CD4-positive, alpha-beta T cell (primary cell): ENCODE results near the gene ZNRF1. TPM values are rescaled to one million over a fixed set of nuclear protein-coding genes. Genes with fewer than 3 reads are reported as not detected.
"Not testable (repeated sequence)": the region's sequence is repeated elsewhere in the genome, so short reads cannot be mapped to it uniquely, and the experiment has no call there.

Source experiments
- ATAC-seq: fragments of 200-7000 bp; cut with Tn5 transposase; one replicate; pipeline ENCODE4 v1.10.0; 2022; ENCODE audit warnings: mild to moderate bottlenecking; ENCODE audit not compliant: poor library complexity
- CTCF ChIA-PET: fragments of 350-600 bp; sonication (Branson Sonifier 250); formaldehyde crosslinking; loops from one replicate; lab custom pipeline; 2021; ENCODE audit warnings: antibody characterized with exemption, inconsistent platforms; lab: Charles Lee
- POLR2A ChIA-PET: fragments of 350-600 bp; sonication (Branson Sonifier 250); formaldehyde crosslinking; loops from one replicate; lab custom pipeline; 2021; ENCODE audit warnings: antibody characterized with exemption, inconsistent platforms; lab: Charles Lee
- DNase-seq, 14 experiments: peaks; one replicate each; pipeline ENCODE4 v3.0.0-alpha.2; 2013 to 2020; ENCODE audit warnings: mixed read lengths in 2 of 14
- H3K27ac ChIP-seq, 2 donors: one replicate each; pipeline versions ENCODE4 v1.5.1 to v1.7.0; 2013; ENCODE audit warnings: low read length in 2 of 2, low read depth in 1 of 2, mild to moderate bottlenecking in 1 of 2
- H3K27me3 ChIP-seq, 2 experiments: 1 replicate in 1 of 2; 2 replicates in 1 of 2; pipeline versions ENCODE4 v1.6.1 to v1.7.0; 2013; ENCODE audit warnings: low read length in 2 of 2, control low read depth in 1 of 2, mild to moderate bottlenecking in 1 of 2, moderate library complexity in 1 of 2; ENCODE audit not compliant: insufficient read depth in 2 of 2, control insufficient read depth in 1 of 2
- H3K36me3 ChIP-seq: one replicate; pipeline ENCODE4 v1.6.1; 2013; ENCODE audit warnings: low read length, control low read depth; ENCODE audit not compliant: insufficient read depth
- H3K4me1 ChIP-seq: one replicate; pipeline ENCODE4 v1.6.1; 2013; ENCODE audit warnings: low read length, control low read depth; ENCODE audit not compliant: insufficient read depth
- H3K4me3 ChIP-seq: one replicate; pipeline ENCODE4 v1.5.1; 2013; ENCODE audit warnings: mild to moderate bottlenecking, low read length, moderate library complexity
- H3K9me3 ChIP-seq, 2 experiments: 1 replicate in 1 of 2; 2 replicates in 1 of 2; pipeline versions ENCODE4 v1.6.1 to v1.7.0; 2013; ENCODE audit warnings: low read length in 2 of 2, mild to moderate bottlenecking in 2 of 2, control low read depth in 1 of 2, moderate library complexity in 1 of 2; ENCODE audit not compliant: control insufficient read depth in 1 of 2, insufficient read depth in 1 of 2
- H3K27ac Mint-ChIP-seq: one replicate; pipeline ENCODE4 v1.8.0; 2020; ENCODE audit warnings: mixed read lengths
- H3K27me3 Mint-ChIP-seq: one replicate; pipeline ENCODE4 v1.8.0; 2021; ENCODE audit warnings: mixed read lengths
- H3K36me3 Mint-ChIP-seq: one replicate; pipeline ENCODE4 v1.8.0; 2021; ENCODE audit warnings: low read depth, mixed read lengths
- H3K4me1 Mint-ChIP-seq: one replicate; pipeline ENCODE4 v1.8.0; 2021; ENCODE audit warnings: low read depth, mixed read lengths
- H3K4me3 Mint-ChIP-seq: one replicate; pipeline ENCODE4 v1.8.0; 2020; ENCODE audit warnings: mild to moderate bottlenecking, mixed read lengths
- H3K9me3 Mint-ChIP-seq: one replicate; pipeline ENCODE4 v1.8.0; 2020; ENCODE audit warnings: mixed read lengths
- CTCF ChIP-seq: fragments of 200-600 bp; IDR thresholded peaks from one replicate; pipeline ENCODE4 v1.8.0; 2022; ENCODE audit warnings: antibody characterized with exemption, mild to moderate bottlenecking
- intact Hi-C, 2 experiments: fragments of 100-400 bp; cut with DNase I in 1 of 2; cut with micrococcal nuclease in 1 of 2; formaldehyde crosslinking; loops; one replicate each; pipeline versions ENCODE4 v1.15.1 to v1.9.0; 2023 to 2025; cut with DNase I, micrococcal nuclease
- total RNA-seq, 174 experiments: library from RNA in 2 of 174; stranded (reverse) in 2 of 174; gene quantifications; one replicate each; pipeline ENCODE4 v1.2.3 and lab custom pipeline; 2021 to 2026

Gene ZNRF1
- total RNA-seq, 2 experiments from 2014 or later: 2.8 to 4.0 TPM

GRCh38 chr16:74984194-74984528, 14.7 kb upstream of the ZNRF1 start:
- Mint-ChIP-seq H3K27me3 (no peaks in the 10 kb centered on the region), H3K9me3 (no peaks in the 10 kb centered on the region), H3K36me3 (peaks cover 5% of the 10 kb centered on the region), H3K4me3 (peak overlapping the region; percentile 96), H3K4me1 (peaks cover 23% of the 10 kb centered on the region), H3K27ac (peak overlapping the region; percentile 84)
- Histone ChIP-seq H3K4me3 (peak overlapping the region; percentile 100), H3K9me3 (no peaks in the 10 kb centered on the region), H3K27ac (no peak overlapping the region), H3K27me3 (no peaks in the 10 kb centered on the region), H3K4me1 (peaks cover 23% of the 10 kb centered on the region), H3K36me3 (no peaks in the 10 kb centered on the region)
- ChIA-PET CTCF (interaction anchor here (2.4 to 2.8 kb wide), 2 partner anchors 90 to 127 kb away, joined by 6 to 16 read pairs; no protein-coding TSS in a partner anchor), POLR2A (interaction anchor here (1.1 to 2.2 kb wide), 11 partner anchors 13 to 664 kb away, joined by 3 to 17 read pairs (median 8); partner anchors contain the start of genes GABARAPL2, KARS1, TERF2IP and ZNRF1)
- DNase-seq (no peak), ATAC-seq (no peak)
- intact Hi-C loops: loop anchor here (2.0 to 10.0 kb wide), 4 partner anchors 15 to 641 kb away; partner anchors contain the start of genes ADAT1 (in 2 of the 2), MLKL (in 2 of the 2), CFDP1 (in 1 of the 2) and ZNRF1 (in 1 of the 2)
- TF ChIP-seq CTCF: no peak

GRCh38 chr16:74984529-74985296, 14.1 kb upstream of the ZNRF1 start, which contains the start of gene WDR59:
Gene WDR59 (minus strand): TSS chr16:74985123. CDS start chr16:74985017, 106 bp downstream.
- peak within 1 kb of the TSS; percentile 96 for H3K4me3 Mint-ChIP-seq
- no peaks in the 10 kb centered on the region for H3K36me3 ChIP-seq
- peaks cover 23% of the 10 kb centered on the region for H3K4me1 Mint-ChIP-seq
- peak within 1 kb of the TSS; percentile 100 for H3K4me3 ChIP-seq
- ATAC-seq (peak; percentile 98), DNase-seq (peak; percentile 94 to 100 (median 98))
- peaks cover 5% of the 10 kb centered on the region for H3K36me3 Mint-ChIP-seq
- no peaks in the 10 kb centered on the region for H3K9me3 Mint-ChIP-seq
- H3K4me1 ChIP-seq: peaks cover 23% of the 10 kb centered on the region
- ChIA-PET CTCF (interaction anchor here (2.4 to 2.8 kb wide), 3 partner anchors 14 to 127 kb away, joined by 6 to 16 read pairs (median 15); partner anchors contain the start of gene ZNRF1), POLR2A (interaction anchor here (0.5 to 2.2 kb wide), 22 partner anchors 9 to 663 kb away, joined by 3 to 17 read pairs (median 4); partner anchors contain the start of genes CFDP1, GABARAPL2, KARS1 and MLKL)
- H3K9me3 ChIP-seq: no peaks in the 10 kb centered on the region
- no peaks in the 10 kb centered on the region for H3K27me3 ChIP-seq
- intact Hi-C loops: loop anchor here (2.0 to 10.0 kb wide), 4 partner anchors 14 to 640 kb away; partner anchors contain the start of genes ADAT1 (in 2 of the 2), MLKL (in 2 of the 2), CFDP1 (in 1 of the 2) and ZNRF1 (in 1 of the 2)
- no peaks in the 10 kb centered on the region for H3K27me3 Mint-ChIP-seq
- no peak for TF ChIP-seq CTCF
- H3K27ac Mint-ChIP-seq: peak within 1 kb of the TSS; percentile 84
- peak within 1 kb of the TSS; percentile 44 to 61 for H3K27ac ChIP-seq

- Histone ChIP-seq H3K4me1 (peaks cover 23% of the 10 kb centered on the region), H3K4me3 (no peak overlapping the region), H3K27ac (no peak overlapping the region), H3K27me3 (no peaks in the 10 kb centered on the region), H3K9me3 (no peaks in the 10 kb centered on the region), H3K36me3 (no peaks in the 10 kb centered on the region)
- DNase-seq (no peak), ATAC-seq (no peak)
- CTCF ChIA-PET: interaction anchor here (0.5 to 2.6 kb wide), 3 partner anchors 11 to 187 kb away, joined by 4 to 15 read pairs (median 8); partner anchors contain the start of gene ZNRF1
- POLR2A ChIA-PET: no interaction called here
- intact Hi-C loops: loop anchor here (10.0 kb wide), 3 partner anchors 282 to 638 kb away; partner anchors contain the start of genes ADAT1 (in 2 of the 2), MLKL (in 2 of the 2) and CFDP1 (in 1 of the 2)
- Mint-ChIP-seq H3K36me3 (peaks cover 5% of the 10 kb centered on the region), H3K27me3 (no peaks in the 10 kb centered on the region), H3K4me3 (no peak overlapping the region), H3K4me1 (peaks cover 21% of the 10 kb centered on the region), H3K27ac (no peak overlapping the region), H3K9me3 (no peaks in the 10 kb centered on the region)
- no peak for TF ChIP-seq CTCF
Measured at GRCh38 chr16:74987027-74987681, 11.7 kb upstream of the ZNRF1 start.

GRCh38 chr16:74989864-74990263, 9.0 kb upstream of the ZNRF1 start:
- CTCF ChIA-PET, H3K27ac Mint-ChIP-seq, DNase-seq, H3K4me3 Mint-ChIP-seq, H3K4me1 Mint-ChIP-seq, H3K36me3 ChIP-seq, H3K4me3 ChIP-seq, H3K27me3 ChIP-seq, POLR2A ChIA-PET, H3K27me3 Mint-ChIP-seq, H3K36me3 Mint-ChIP-seq, H3K9me3 ChIP-seq, H3K4me1 ChIP-seq, ATAC-seq, H3K9me3 Mint-ChIP-seq, H3K27ac ChIP-seq: not testable (repeated sequence)
- intact Hi-C loops: loop anchor here (10.0 kb wide), 4 partner anchors 285 to 695 kb away; partner anchors contain the start of genes ADAT1 (in 2 of the 2), MLKL (in 2 of the 2), CFDP1 (in 1 of the 2) and PSMD7 (in 1 of the 2)
